DND-41 (cell line): ENCODE results near the gene SKA3.
"Not testable (repeated sequence)": the region's sequence is repeated elsewhere in the genome, so short reads cannot be mapped to it uniquely, and the experiment has no call there.

ENCODE experiments used
- ATAC-seq: fragments of 200-7000 bp; cut with Tn5 transposase; 3 replicates; pipeline ENCODE4 v1.9.1; 2021; ENCODE audit warnings: low read depth; ENCODE audit not compliant: insufficient read depth
- DNase-seq: peaks from one replicate; pipeline ENCODE4 v3.0.0-alpha.2; 2020
- H2AFZ ChIP-seq: 2 replicates; pipeline ENCODE4 v1.6.0; 2012; ENCODE audit warnings: low read depth, low read length
- H3K27ac ChIP-seq: 2 replicates; pipeline ENCODE4 v1.5.1; 2012; ENCODE audit warnings: low read length, inconsistent platforms
- H3K27me3 ChIP-seq: fragments of 200-600 bp; sonication (generic); 2 replicates; pipeline ENCODE4 v1.6.0; 2012; ENCODE audit warnings: low read length, mild to moderate bottlenecking, inconsistent platforms; ENCODE audit not compliant: insufficient read depth, poor library complexity
- H3K36me3 ChIP-seq: 2 replicates; pipeline ENCODE4 v1.5.1; 2012; ENCODE audit warnings: low read length, inconsistent platforms; ENCODE audit not compliant: insufficient read depth
- H3K4me1 ChIP-seq: 2 replicates; pipeline ENCODE4 v1.5.1; 2012; ENCODE audit warnings: mild to moderate bottlenecking, low read length; ENCODE audit not compliant: insufficient read depth
- H3K4me2 ChIP-seq: 2 replicates; pipeline ENCODE4 v1.6.0; 2012; ENCODE audit warnings: mild to moderate bottlenecking, moderate library complexity, low read length, inconsistent platforms; ENCODE audit not compliant: insufficient read depth
- H3K4me3 ChIP-seq, 2 experiments: fragments of 200-600 bp in 1 of 2; shearing (Covaris generic) in 1 of 2; 2 replicates each; pipeline ENCODE4 v1.5.1; 2012 to 2016; ENCODE audit warnings: inconsistent platforms in 2 of 2, low read length in 2 of 2, mild to moderate bottlenecking in 2 of 2, low read depth in 1 of 2, moderate library complexity in 1 of 2
- H3K79me2 ChIP-seq: 2 replicates; pipeline ENCODE4 v1.6.0; 2012; ENCODE audit warnings: low read length, inconsistent platforms; ENCODE audit not compliant: insufficient read depth
- H3K9ac ChIP-seq: 2 replicates; pipeline ENCODE4 v1.6.0; 2012; ENCODE audit warnings: low read depth, mild to moderate bottlenecking, inconsistent platforms, low read length, moderate library complexity
- H3K9me3 ChIP-seq: 2 replicates; pipeline ENCODE4 v1.5.1; 2012; ENCODE audit warnings: low read length, moderate library complexity, mild to moderate bottlenecking, inconsistent platforms; ENCODE audit not compliant: insufficient read depth, severe bottlenecking
- H4K20me1 ChIP-seq: 2 replicates; pipeline ENCODE4 v1.6.0; 2012; ENCODE audit warnings: low read length; ENCODE audit not compliant: insufficient read depth
- CTCF ChIP-seq: IDR thresholded peaks from 2 replicates; pipeline ENCODE4 v1.5.1; 2012; ENCODE audit warnings: borderline replicate concordance, low read length, moderate library complexity, mild to moderate bottlenecking; ENCODE audit not compliant: poor library complexity, severe bottlenecking; ENCODE audit errors: extremely low read depth
- EZH2 ChIP-seq: IDR thresholded peaks from 3 replicates; pipeline ENCODE4 v1.6.1; 2012; ENCODE audit warnings: borderline replicate concordance, low read depth, mild to moderate bottlenecking, moderate library complexity, low read length, inconsistent platforms; ENCODE audit not compliant: severe bottlenecking

Gene SKA3

GRCh38 chr13:21197606-21198225 lies 21.4 kb upstream of the SKA3 start:
- H3K9me3 ChIP-seq, result peaks cover 16% of the 10 kb centered on the region
- H3K79me2 ChIP-seq, H4K20me1 ChIP-seq, H3K9ac ChIP-seq, DNase-seq, H3K36me3 ChIP-seq, H3K4me3 ChIP-seq, H3K27ac ChIP-seq, H3K27me3 ChIP-seq, H2AFZ ChIP-seq, H3K4me2 ChIP-seq: not testable (repeated sequence)
- ATAC-seq, result 0 out of 3 replicates have a peak, but pooled peaks have one; percentile 17
- peaks cover 11% of the 10 kb centered on the region for H3K4me1 ChIP-seq

GRCh38 chr13:21194756-21195155 lies 18.4 kb upstream of the SKA3 start:
- not testable (repeated sequence) for H3K27ac ChIP-seq, H2AFZ ChIP-seq, DNase-seq

GRCh38 chr13:21186410-21186809 lies 10.1 kb upstream of the SKA3 start:
- H3K4me1 ChIP-seq, H3K36me3 ChIP-seq, H3K4me2 ChIP-seq, H3K4me3 ChIP-seq, ATAC-seq, H3K79me2 ChIP-seq, H3K9ac ChIP-seq, H3K27ac ChIP-seq, H3K9me3 ChIP-seq, H4K20me1 ChIP-seq, H3K27me3 ChIP-seq, DNase-seq, H2AFZ ChIP-seq: not testable (repeated sequence)

More at GRCh38 chr13:21194756-21195155, 18.4 kb upstream of the SKA3 start:
- not testable (repeated sequence) for H3K9me3 ChIP-seq, ATAC-seq, H3K4me2 ChIP-seq, H4K20me1 ChIP-seq, H3K9ac ChIP-seq, H3K36me3 ChIP-seq, H3K27me3 ChIP-seq, H3K4me3 ChIP-seq, H3K79me2 ChIP-seq, H3K4me1 ChIP-seq

- Histone ChIP-seq H3K79me2 (peaks cover 17% of the 10 kb centered on the region), H3K27me3 (no peaks in the 10 kb centered on the region), H3K9ac (no peak overlapping the region), H3K4me1 (peaks cover 23% of the 10 kb centered on the region), H3K4me3 (no peak overlapping the region), H3K4me2 (no peak overlapping the region), H2AFZ (no peak overlapping the region), H3K27ac (no peak overlapping the region), H3K9me3 (no peaks in the 10 kb centered on the region), H3K36me3 (peaks cover 16% of the 10 kb centered on the region), H4K20me1 (peaks cover 6% of the 10 kb centered on the region; the same call in 1 of the 2 replicates)
- no peak for TF ChIP-seq CTCF
- no peak for TF ChIP-seq EZH2
- DNase-seq, result no peak
- ATAC-seq, result no peak
Observed at GRCh38 chr13:21181671-21182070, 5.3 kb upstream of the SKA3 start.

GRCh38 chr13:21176982-21177284 lies 581 bp upstream of the SKA3 start:
- DNase-seq, result no peak
- TF ChIP-seq EZH2 (no peak), CTCF (no peak)
- Histone ChIP-seq H4K20me1 (peaks cover 22% of the 10 kb centered on the region), H3K79me2 (peaks cover 63% of the 10 kb centered on the region), H3K27ac (peak overlapping the region; percentile 96), H3K4me2 (peak overlapping the region; percentile 70), H3K36me3 (peaks cover 42% of the 10 kb centered on the region), H2AFZ (peak overlapping the region; percentile 65), H3K4me1 (peaks cover 51% of the 10 kb centered on the region), H3K27me3 (no peaks in the 10 kb centered on the region), H3K9me3 (no peaks in the 10 kb centered on the region), H3K4me3 (peak overlapping the region; percentile 43 to 83), H3K9ac (peak overlapping the region; percentile 88)
- peak; percentile 24 for ATAC-seq
